GM12891 (cell line): ENCODE results near the gene ARHGAP26.

Experiments
- POLR2A ChIP-seq: IDR thresholded peaks from 2 replicates; pipeline ENCODE4 v1.6.1; 2011; ENCODE audit warnings: low read depth, low read length, control low read depth
- POLR2AphosphoS5 ChIP-seq: IDR thresholded peaks from 2 replicates; pipeline ENCODE4 v1.6.1; 2011; ENCODE audit warnings: low read depth, low read length, control low read depth
- SPI1 ChIP-seq: IDR thresholded peaks from 2 replicates; pipeline ENCODE4 v1.6.1; 2011; ENCODE audit warnings: low read depth, low read length, control low read depth
- TAF1 ChIP-seq: IDR thresholded peaks from 2 replicates; pipeline ENCODE4 v1.6.1; 2011; ENCODE audit warnings: low read depth, low read length, control low read depth

DNA sequence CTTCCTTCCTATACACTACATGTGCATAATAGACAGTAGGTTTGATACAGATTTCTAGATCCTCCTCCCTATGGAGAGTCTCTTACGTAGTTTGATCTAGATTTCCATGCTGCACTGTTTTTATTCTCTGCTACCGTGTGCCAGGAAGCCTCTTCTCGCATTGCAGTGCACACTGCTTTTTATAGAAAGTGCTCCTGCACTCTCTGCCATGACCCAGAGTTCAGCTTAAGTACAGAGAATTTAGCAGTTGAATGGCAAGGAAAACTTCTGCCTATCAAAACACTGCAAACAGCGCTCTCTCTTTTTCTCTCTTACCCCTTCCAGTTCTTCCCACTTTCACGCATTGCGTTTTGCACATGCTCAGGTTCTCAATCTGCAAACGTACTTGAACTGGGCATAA lies 187.4 kb downstream of the ARHGAP26 start:
- TF ChIP-seq POLR2A (no peak), POLR2AphosphoS5 (no peak), TAF1 (no peak), SPI1 (no peak)
